ENCODE measurements around the gene NTN1. TPM values are rescaled to one million over a fixed set of nuclear protein-coding genes. Genes with fewer than 3 reads are reported as not detected.
A peak's percentile ranks its signal among the peaks of the same experiment; 100 is the strongest.
"Not testable (repeated sequence)": the region's sequence is repeated elsewhere in the genome, so short reads cannot be mapped to it uniquely, and the experiment has no call there.

NTN1 gene
- polyA plus RNA-seq (ENCODE audit: insufficient read length in 4 of 4) = 10 to 100 TPM in 1 of 4 donors, 1 to 10 TPM in 3; 2.0 to 10.7 (median 3.6) TPM

- no peak for DNase-seq (ENCODE audit: low read depth in 4 of 4, low spot score in 3 of 4)
Measured at GRCh38 chr17:9021158-9021991, at the start of gene NTN1. NTN1 (plus strand) TSS chr17:9021510; CDS start chr17:9022374, 864 bp downstream.

GRCh38 chr17:8975091-8975725 is 46.1 kb upstream of the NTN1 start:
- no peak for DNase-seq (ENCODE audit: low read depth in 4 of 4, low spot score in 3 of 4)

- no peak for DNase-seq (ENCODE audit: low read depth in 4 of 4, low spot score in 3 of 4)
Measured at GRCh38 chr17:8976638-8977037, 44.7 kb upstream of the NTN1 start.

GRCh38 chr17:8979715-8980114 is 41.6 kb upstream of the NTN1 start:
- no peak for DNase-seq (ENCODE audit: low read depth in 4 of 4, low spot score in 3 of 4)

GRCh38 chr17:8981443-8981842 is 39.9 kb upstream of the NTN1 start:
- DNase-seq (ENCODE audit: low read depth in 4 of 4, low spot score in 3 of 4) = no peak

GRCh38 chr17:8984225-8984624 is 37.1 kb upstream of the NTN1 start:
- not testable (repeated sequence) for DNase-seq (ENCODE audit: low read depth in 4 of 4, low spot score in 3 of 4)

GRCh38 chr17:8985054-8985701 is 36.1 kb upstream of the NTN1 start:
- no peak for DNase-seq (ENCODE audit: low read depth in 4 of 4, low spot score in 3 of 4)

- no peak for DNase-seq (ENCODE audit: low read depth in 4 of 4, low spot score in 3 of 4)
Measured at GRCh38 chr17:8986295-8986694, 35.0 kb upstream of the NTN1 start.

GRCh38 chr17:8988263-8988935 is 32.9 kb upstream of the NTN1 start:
- not testable (repeated sequence) for DNase-seq (ENCODE audit: low read depth in 4 of 4, low spot score in 3 of 4)

- DNase-seq (ENCODE audit: low read depth in 4 of 4, low spot score in 3 of 4) = peak in 1 of 4 donors; percentile 47
Measured at GRCh38 chr17:8991514-8992285, 29.6 kb upstream of the NTN1 start.

- DNase-seq (ENCODE audit: low read depth in 4 of 4, low spot score in 3 of 4) = no peak
Measured at GRCh38 chr17:8994319-8994718, 27.0 kb upstream of the NTN1 start.

- DNase-seq (ENCODE audit: low read depth in 4 of 4, low spot score in 3 of 4) = no peak
Measured at GRCh38 chr17:8995711-8996110, 25.6 kb upstream of the NTN1 start.

- no peak for DNase-seq (ENCODE audit: low read depth in 4 of 4, low spot score in 3 of 4)
Measured at GRCh38 chr17:8997994-8998628, 23.2 kb upstream of the NTN1 start.

- no peak for DNase-seq (ENCODE audit: low read depth in 4 of 4, low spot score in 3 of 4)
Measured at GRCh38 chr17:9001559-9001958, 19.8 kb upstream of the NTN1 start.

- DNase-seq (ENCODE audit: low read depth in 4 of 4, low spot score in 3 of 4) = no peak
Measured at GRCh38 chr17:9002227-9002605, 19.1 kb upstream of the NTN1 start.

- no peak for DNase-seq (ENCODE audit: low read depth in 4 of 4, low spot score in 3 of 4)
Measured at GRCh38 chr17:9002606-9003354, 18.5 kb upstream of the NTN1 start.

GRCh38 chr17:9003355-9004131 is 17.8 kb upstream of the NTN1 start:
- DNase-seq (ENCODE audit: low read depth in 4 of 4, low spot score in 3 of 4) = no peak
